Measurements from ENCODE around the gene GALNT18.

- TF ChIP-seq CTCF (conservative IDR thresholded peaks at IDR 0.05) (no peak), EZH2 (IDR thresholded peaks at IDR 0.05; ENCODE audit: low read depth) (no peak)
Measured at GRCh38 chr11:11441516-11441915, 180.3 kb downstream of the GALNT18 start.
